Measurements from ENCODE around the gene MIA2.

- TF ChIP-seq CTCF (IDR thresholded peaks at IDR 0.05; ENCODE audit: insufficient read depth, low read length) (no peak), POLR2AphosphoS5 (IDR thresholded peaks at IDR 0.05; ENCODE audit: low read depth) (no peak), SPI1 (IDR thresholded peaks at IDR 0.05; ENCODE audit: borderline replicate concordance, low read depth) (no peak), GABPA (IDR thresholded peaks at IDR 0.05; ENCODE audit: low read depth) (no peak), REST (IDR thresholded peaks at IDR 0.05; ENCODE audit: insufficient replicate concordance, low read depth) (no peak)
Observed at GRCh38 chr14:39185256-39186049, 48.3 kb upstream of the MIA2 start.
